ENCODE data around the gene LYPLAL1. TPM values are rescaled to one million over a fixed set of nuclear protein-coding genes. Genes with fewer than 3 reads are reported as not detected.

LYPLAL1 gene
- total RNA-seq, 1 donor from 2014 or later = 35.4 TPM

DNA sequence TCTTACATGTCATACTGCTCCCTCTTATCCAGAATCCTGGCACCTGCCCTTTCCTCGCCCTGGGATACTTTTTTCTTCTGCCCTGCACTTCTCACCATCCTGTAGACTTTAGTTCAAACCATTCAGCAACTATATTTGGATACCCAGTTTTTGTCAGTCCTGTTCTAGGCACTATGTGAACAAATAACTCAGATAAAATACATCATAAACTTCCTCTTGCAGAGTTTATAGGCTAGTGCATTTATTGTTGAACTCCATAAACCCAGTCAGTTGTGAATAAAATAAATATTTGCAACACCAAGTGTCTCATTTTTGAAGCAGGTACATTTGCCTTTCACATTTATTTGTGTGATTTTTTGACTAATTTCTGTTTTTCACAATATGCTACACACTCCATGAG is 4.3 kb downstream of the LYPLAL1 start:
- Histone ChIP-seq H3K9ac (no peak overlapping the region), H3F3A (ENCODE audit: low read depth) (peaks cover 16% of the 10 kb centered on the region), H2AFZ (replicated peaks) (no peak overlapping the region), H3K4me2 (no peak overlapping the region), H3K27me3 (no peaks in the 10 kb centered on the region), H3K9me3 (ENCODE audit: low read depth) (no peaks in the 10 kb centered on the region), H3K4me1 (peaks cover 11% of the 10 kb centered on the region), H3K4me3 (no peak overlapping the region), H3K79me2 (ENCODE audit: low read depth) (peaks cover 12% of the 10 kb centered on the region), H3K27ac (no peak overlapping the region), H3K36me3 (no peaks in the 10 kb centered on the region), H4K20me1 (ENCODE audit: low read depth) (peaks cover 14% of the 10 kb centered on the region)
- Mint-ChIP-seq H3K4me3 (no peak overlapping the region), H3K27ac (no peak overlapping the region), H3K36me3 (peaks cover 19% of the 10 kb centered on the region), H3K27me3 (ENCODE audit: insufficient read depth, low read depth) (no peaks in the 10 kb centered on the region), H3K9me3 (no peaks in the 10 kb centered on the region), H3K4me1 (peaks cover 18% of the 10 kb centered on the region)
- TF ChIP-seq, protein P1, sequence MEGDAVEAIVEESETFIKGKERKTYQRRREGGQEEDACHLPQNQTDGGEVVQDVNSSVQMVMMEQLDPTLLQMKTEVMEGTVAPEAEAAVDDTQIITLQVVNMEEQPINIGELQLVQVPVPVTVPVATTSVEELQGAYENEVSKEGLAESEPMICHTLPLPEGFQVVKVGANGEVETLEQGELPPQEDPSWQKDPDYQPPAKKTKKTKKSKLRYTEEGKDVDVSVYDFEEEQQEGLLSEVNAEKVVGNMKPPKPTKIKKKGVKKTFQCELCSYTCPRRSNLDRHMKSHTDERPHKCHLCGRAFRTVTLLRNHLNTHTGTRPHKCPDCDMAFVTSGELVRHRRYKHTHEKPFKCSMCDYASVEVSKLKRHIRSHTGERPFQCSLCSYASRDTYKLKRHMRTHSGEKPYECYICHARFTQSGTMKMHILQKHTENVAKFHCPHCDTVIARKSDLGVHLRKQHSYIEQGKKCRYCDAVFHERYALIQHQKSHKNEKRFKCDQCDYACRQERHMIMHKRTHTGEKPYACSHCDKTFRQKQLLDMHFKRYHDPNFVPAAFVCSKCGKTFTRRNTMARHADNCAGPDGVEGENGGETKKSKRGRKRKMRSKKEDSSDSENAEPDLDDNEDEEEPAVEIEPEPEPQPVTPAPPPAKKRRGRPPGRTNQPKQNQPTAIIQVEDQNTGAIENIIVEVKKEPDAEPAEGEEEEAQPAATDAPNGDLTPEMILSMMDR (IDR thresholded peaks at IDR 0.05) = no peak
- TF ChIP-seq EZH2 (IDR thresholded peaks at IDR 0.05) = no peak
- TF ChIP-seq EZH2phosphoT487 (IDR thresholded peaks at IDR 0.05) = no peak
- no peak for DNase-seq (ENCODE audit: low spot score)

DNA sequence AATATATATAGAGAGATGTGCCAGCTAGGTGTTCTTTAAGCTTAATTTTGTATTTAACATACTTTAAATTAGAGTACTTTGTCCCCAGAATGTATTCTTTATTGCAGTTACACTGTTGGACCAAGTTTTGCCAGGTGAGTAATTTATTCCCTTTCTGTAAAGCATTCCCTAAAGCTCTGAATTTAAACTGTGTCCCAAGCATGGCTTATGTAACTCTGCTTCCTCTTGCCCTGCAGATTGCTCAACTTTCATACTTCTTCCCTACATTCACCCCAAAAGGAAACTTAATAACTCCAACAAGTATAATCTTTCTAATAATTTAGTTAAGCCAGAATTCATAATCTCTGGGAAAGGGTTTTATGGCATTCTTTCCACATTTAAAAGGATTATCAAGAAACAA is 5.6 kb downstream of the LYPLAL1 start:
- TF ChIP-seq EZH2phosphoT487 (IDR thresholded peaks at IDR 0.05) (no peak), EZH2 (IDR thresholded peaks at IDR 0.05) (no peak)
- TF ChIP-seq, protein P1 (IDR thresholded peaks at IDR 0.05) = no peak
- no peak for DNase-seq (ENCODE audit: low spot score)
- peaks cover 19% of the 10 kb centered on the region for H3K79me2 ChIP-seq (ENCODE audit: low read depth)

DNA sequence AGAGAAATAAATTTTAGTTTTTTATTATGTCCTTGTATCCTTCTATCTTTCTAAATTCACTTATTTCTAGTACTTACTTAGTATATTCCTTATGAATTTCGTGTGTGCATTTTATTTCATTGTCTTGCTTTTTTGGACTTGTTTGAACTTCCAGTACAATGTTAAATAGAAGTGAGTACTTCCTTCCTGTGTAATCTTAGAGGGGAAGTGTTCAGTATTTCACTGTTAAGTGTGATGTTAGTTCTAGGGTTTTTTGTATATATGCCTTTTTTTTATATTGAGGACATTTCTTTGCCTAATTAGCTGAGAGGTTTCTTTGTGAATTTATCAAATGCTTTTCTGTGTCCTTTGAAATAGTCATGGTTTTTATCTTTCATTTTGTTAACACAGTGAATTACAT is 10.7 kb downstream of the LYPLAL1 start:
- TF ChIP-seq EZH2 (IDR thresholded peaks at IDR 0.05) (no peak), EZH2phosphoT487 (IDR thresholded peaks at IDR 0.05) (no peak)
- TF ChIP-seq, protein P1 (IDR thresholded peaks at IDR 0.05) = no peak
- Mint-ChIP-seq H3K4me1 (peaks cover 3% of the 10 kb centered on the region), H3K27ac (no peak overlapping the region), H3K4me3 (no peak overlapping the region), H3K9me3 (peaks cover 2% of the 10 kb centered on the region), H3K36me3 (peaks cover 33% of the 10 kb centered on the region), H3K27me3 (ENCODE audit: insufficient read depth, low read depth) (no peaks in the 10 kb centered on the region)
- no peaks in the 10 kb centered on the region for H3K36me3 ChIP-seq
- peaks cover 16% of the 10 kb centered on the region for H3K79me2 ChIP-seq (ENCODE audit: low read depth)
- H2AFZ ChIP-seq (replicated peaks) = no peak overlapping the region
- no peak overlapping the region for H3K4me3 ChIP-seq
- H3K27ac ChIP-seq = no peak overlapping the region
- H3K27me3 ChIP-seq = no peaks in the 10 kb centered on the region
- no peak overlapping the region for H3K9ac ChIP-seq
- no peak for DNase-seq (ENCODE audit: low spot score)
- no peak overlapping the region for H3K4me2 ChIP-seq
- no peaks in the 10 kb centered on the region for H3K4me1 ChIP-seq
- H4K20me1 ChIP-seq (ENCODE audit: low read depth) = no peaks in the 10 kb centered on the region
- no peaks in the 10 kb centered on the region for H3F3A ChIP-seq (ENCODE audit: low read depth)
- H3K9me3 ChIP-seq (ENCODE audit: low read depth) = no peaks in the 10 kb centered on the region

More for the DNA sequence above, 5.6 kb downstream of the LYPLAL1 start:
- Histone ChIP-seq H3K27ac (no peak overlapping the region), H3K4me2 (no peak overlapping the region), H3K27me3 (no peaks in the 10 kb centered on the region), H3K9me3 (ENCODE audit: low read depth) (no peaks in the 10 kb centered on the region), H3K9ac (no peak overlapping the region), H3K36me3 (no peaks in the 10 kb centered on the region), H3K4me1 (peaks cover 8% of the 10 kb centered on the region), H2AFZ (replicated peaks) (no peak overlapping the region), H3K4me3 (no peak overlapping the region), H4K20me1 (ENCODE audit: low read depth) (peaks cover 14% of the 10 kb centered on the region), H3F3A (ENCODE audit: low read depth) (peaks cover 9% of the 10 kb centered on the region)
- peaks cover 2% of the 10 kb centered on the region for H3K9me3 Mint-ChIP-seq
- no peaks in the 10 kb centered on the region for H3K27me3 Mint-ChIP-seq (ENCODE audit: insufficient read depth, low read depth)
- peaks cover 17% of the 10 kb centered on the region for H3K4me1 Mint-ChIP-seq
- H3K4me3 Mint-ChIP-seq = no peak overlapping the region
- peaks cover 27% of the 10 kb centered on the region for H3K36me3 Mint-ChIP-seq
- H3K27ac Mint-ChIP-seq = no peak overlapping the region

All from neural progenitor cell (in vitro differentiated cells).